Measurements from ENCODE around the gene ENTR1.

Gene ENTR1

DNA sequence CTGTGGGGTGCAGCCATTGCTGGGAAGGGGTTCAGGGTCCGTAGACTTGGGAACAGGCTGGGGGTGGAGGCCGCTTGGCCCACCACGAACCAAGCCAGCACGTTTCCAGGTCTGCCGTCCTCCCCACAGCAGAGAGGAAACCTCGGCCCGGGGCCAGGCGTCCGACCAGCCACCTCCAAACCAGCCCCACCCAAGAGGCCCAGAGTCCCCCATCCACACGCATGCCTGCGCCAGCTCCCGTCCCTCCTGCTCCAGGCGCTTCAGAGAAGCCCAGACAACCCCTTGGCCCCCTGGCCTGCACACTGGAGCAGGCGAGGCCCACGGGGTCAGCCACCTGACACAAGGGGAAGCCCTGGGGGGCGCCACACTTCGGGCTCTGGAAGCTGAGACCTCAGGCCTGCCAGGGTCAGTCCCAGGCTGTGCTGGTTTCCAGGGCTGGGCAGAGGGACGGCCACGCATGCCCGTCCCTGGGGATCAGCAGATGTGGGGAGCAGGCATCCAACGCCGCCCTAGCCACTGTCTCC is 53.1 kb downstream of the ENTR1 start:
- H3K4me2 ChIP-seq: no peak overlapping the region
- peaks cover 94% of the 10 kb centered on the region for H4K20me1 ChIP-seq
- peaks cover 48% of the 10 kb centered on the region for H3K4me1 ChIP-seq
- no peak overlapping the region for H3K4me3 ChIP-seq
- peaks cover 86% of the 10 kb centered on the region for H3K36me3 ChIP-seq
- peak overlapping the region; percentile 18; the same call in 1 of the 2 replicates for H3K27ac ChIP-seq
- no peaks in the 10 kb centered on the region for H3K9me3 ChIP-seq
- TF ChIP-seq Cebpa-rat (IDR thresholded peaks at IDR 0.05): no peak
- no peak overlapping the region for H3K9ac ChIP-seq
- H3K27me3 ChIP-seq: no peaks in the 10 kb centered on the region

- peaks cover 82% of the 10 kb centered on the region for H3K36me3 ChIP-seq
- H3K9ac ChIP-seq: no peak overlapping the region
- no peak for TF ChIP-seq Cebpa-rat (IDR thresholded peaks at IDR 0.05)
- peaks cover 41% of the 10 kb centered on the region; the same call in 1 of the 2 replicates for H3K4me1 ChIP-seq
- no peaks in the 10 kb centered on the region for H3K9me3 ChIP-seq
- peaks cover 91% of the 10 kb centered on the region for H4K20me1 ChIP-seq
- H3K27me3 ChIP-seq: no peaks in the 10 kb centered on the region
- H3K4me3 ChIP-seq: no peak overlapping the region
- H3K4me2 ChIP-seq: no peak overlapping the region
- no peak overlapping the region for H3K27ac ChIP-seq
Measured at GRCh38 chr9:136355616-136356557, 54.5 kb downstream of the ENTR1 start.

GRCh38 chr9:136354592-136355085 is 55.8 kb downstream of the ENTR1 start:
- no peak overlapping the region for H3K27ac ChIP-seq
- H3K4me3 ChIP-seq: no peak overlapping the region
- TF ChIP-seq Cebpa-rat (IDR thresholded peaks at IDR 0.05): no peak
- H4K20me1 ChIP-seq: peaks cover 91% of the 10 kb centered on the region
- peaks cover 48% of the 10 kb centered on the region for H3K4me1 ChIP-seq
- no peaks in the 10 kb centered on the region for H3K9me3 ChIP-seq
- no peak overlapping the region for H3K4me2 ChIP-seq
- no peaks in the 10 kb centered on the region for H3K27me3 ChIP-seq
- H3K36me3 ChIP-seq: peaks cover 87% of the 10 kb centered on the region
- H3K9ac ChIP-seq: no peak overlapping the region

DNA sequence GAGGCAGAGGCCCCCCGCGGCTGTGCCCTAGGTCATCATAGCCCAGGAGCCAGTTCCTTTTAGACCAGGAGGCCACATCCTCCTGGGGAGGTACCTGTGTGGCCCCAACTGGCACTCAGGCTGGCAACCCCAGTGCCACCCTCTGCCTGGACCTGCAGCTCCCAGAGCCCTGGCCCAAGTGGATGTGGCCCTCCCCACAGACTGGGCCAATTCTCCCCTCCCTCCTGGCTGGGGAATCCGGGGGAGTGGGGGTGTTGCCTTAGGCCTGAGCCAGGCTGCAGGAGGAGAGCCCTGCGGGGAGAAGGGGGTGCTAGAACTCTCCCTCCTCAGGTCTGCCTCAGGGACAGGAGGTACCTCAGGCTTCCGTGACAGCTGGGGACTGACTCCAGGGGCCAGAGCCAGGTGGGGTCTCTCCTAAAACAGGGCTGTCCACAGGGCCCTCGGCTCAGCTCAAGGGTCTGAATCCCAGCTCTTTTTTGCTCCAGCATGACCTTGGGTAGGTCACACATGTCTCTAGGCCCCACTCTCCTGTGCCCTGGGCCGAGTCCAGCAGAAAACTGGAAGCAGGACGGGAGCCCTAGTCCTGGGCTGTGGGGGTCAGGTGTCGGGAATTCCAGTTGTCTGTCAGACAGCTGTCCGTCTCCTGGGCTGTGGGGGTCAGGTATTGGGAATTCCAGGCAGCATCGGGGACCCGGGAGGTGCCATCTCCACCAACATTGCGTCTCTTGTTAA is 56.5 kb downstream of the ENTR1 start:
- H3K4me3 ChIP-seq: no peak overlapping the region
- H3K27me3 ChIP-seq: no peaks in the 10 kb centered on the region
- no peak overlapping the region for H3K4me2 ChIP-seq
- H3K27ac ChIP-seq: 0 out of 2 replicates have a peak overlapping the region, but pooled peaks have one; percentile 18
- H3K9me3 ChIP-seq: no peaks in the 10 kb centered on the region
- H3K4me1 ChIP-seq: peaks cover 48% of the 10 kb centered on the region
- H3K9ac ChIP-seq: no peak overlapping the region
- peaks cover 91% of the 10 kb centered on the region for H4K20me1 ChIP-seq
- H3K36me3 ChIP-seq: peaks cover 90% of the 10 kb centered on the region
- TF ChIP-seq Cebpa-rat (IDR thresholded peaks at IDR 0.05): no peak

DNA sequence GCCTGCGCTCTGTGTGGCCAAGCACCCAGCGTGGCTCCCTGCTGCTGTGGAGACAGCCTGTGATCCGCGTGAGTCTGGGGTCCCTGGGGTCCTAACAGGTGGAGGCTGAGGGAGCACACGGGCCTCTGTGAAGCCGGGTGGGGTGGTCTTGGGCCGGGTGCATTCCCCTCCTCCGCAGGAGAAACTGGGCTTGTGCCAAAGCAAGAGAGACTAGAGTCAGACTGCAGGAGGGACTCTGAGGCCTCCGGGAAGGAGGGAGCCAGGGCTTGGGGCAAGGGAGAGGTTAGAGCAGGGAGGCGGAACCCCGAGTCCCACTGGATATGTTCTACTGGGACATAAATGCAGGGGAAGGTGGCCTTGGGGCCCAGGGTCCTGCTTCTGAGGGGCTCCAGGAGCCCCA is 57.3 kb downstream of the ENTR1 start:
- Histone ChIP-seq H3K36me3 (peaks cover 90% of the 10 kb centered on the region), H3K4me1 (peaks cover 56% of the 10 kb centered on the region), H3K9ac (no peak overlapping the region), H4K20me1 (peaks cover 91% of the 10 kb centered on the region), H3K27ac (0 out of 2 replicates have a peak overlapping the region, but pooled peaks have one; percentile 18), H3K4me3 (no peak overlapping the region), H3K27me3 (no peaks in the 10 kb centered on the region), H3K4me2 (0 out of 2 replicates have a peak overlapping the region, but pooled peaks have one; percentile 7), H3K9me3 (no peaks in the 10 kb centered on the region)
- TF ChIP-seq Cebpa-rat (IDR thresholded peaks at IDR 0.05): no peak

- H3K4me3 ChIP-seq: no peak overlapping the region
- no peaks in the 10 kb centered on the region for H3K9me3 ChIP-seq
- H4K20me1 ChIP-seq: peaks cover 91% of the 10 kb centered on the region
- H3K27ac ChIP-seq: no peak overlapping the region; the same call in 1 of the 2 replicates
- TF ChIP-seq Cebpa-rat (IDR thresholded peaks at IDR 0.05): no peak
- 0 out of 2 replicates have a peak overlapping the region, but pooled peaks have one; percentile 7 for H3K4me2 ChIP-seq
- peaks cover 61% of the 10 kb centered on the region for H3K4me1 ChIP-seq
- H3K27me3 ChIP-seq: no peaks in the 10 kb centered on the region
- peaks cover 90% of the 10 kb centered on the region for H3K36me3 ChIP-seq
- no peak overlapping the region for H3K9ac ChIP-seq
Measured at GRCh38 chr9:136352682-136353081, 57.7 kb downstream of the ENTR1 start.
